HepG2 (cell line): Measurements from ENCODE around the gene EDEM3. TPM values are rescaled to one million over a fixed set of nuclear protein-coding genes. Genes with fewer than 3 reads are reported as not detected.

ENCODE experiments used
- FOXK1 ChIP-seq: sonication (generic); formaldehyde crosslinking; IDR thresholded peaks from 2 replicates; pipeline ENCODE4 v1.4.0; 2020; ENCODE audit warnings: low read depth, missing genetic modification reagents, borderline replicate concordance
- MAFG ChIP-seq: sonication (generic); formaldehyde crosslinking; IDR thresholded peaks from 2 replicates; pipeline ENCODE4 v1.5.1; 2020; ENCODE audit warnings: mild to moderate bottlenecking, missing genetic modification reagents
- ZBTB7A ChIP-seq: sonication (generic); formaldehyde crosslinking; IDR thresholded peaks from 2 replicates; pipeline ENCODE4 v1.8.0; 2022; ENCODE audit warnings: mild to moderate bottlenecking, missing genetic modification reagents
- ZNF282 ChIP-seq: fragments of 450-650 bp; IDR thresholded peaks from 2 replicates; pipeline ENCODE4 v1.6.1; 2018; ENCODE audit not compliant: partially characterized antibody
- ZNF646 ChIP-seq: sonication (generic); formaldehyde crosslinking; IDR thresholded peaks from 2 replicates; pipeline ENCODE4 v1.9.0; 2021; ENCODE audit warnings: mild to moderate bottlenecking, missing genetic modification reagents
- ZXDC ChIP-seq: sonication (generic); formaldehyde crosslinking; IDR thresholded peaks from 2 replicates; pipeline ENCODE4 v1.5.0; 2020; ENCODE audit warnings: mild to moderate bottlenecking, missing genetic modification reagents
- polyA plus RNA-seq, 8 experiments: library from polyadenylated mRNA; depleted of rRNA in 3 of 8; stranded (reverse) in 7 of 8; unstranded in 1 of 8; fragments of >200 nt; fragmentation: Illumina TruSeq in 4 of 8; extraction: Trizol in 4 of 8; gene quantifications; 2 replicates each; pipeline versions ENCODE4 v1.2.1 to v1.2.3, GENCODE V29; 2011 to 2016; ENCODE audit warnings: low read depth in 4 of 8, missing spikeins in 1 of 8, mixed read lengths in 1 of 8; ENCODE audit not compliant: insufficient read depth in 1 of 8
- total RNA-seq, 5 experiments: library from RNA; depleted of rRNA; stranded (reverse); fragments of >200 nt; fragmentation: Illumina TruSeq; extraction: Trizol; gene quantifications; 2 replicates each; pipeline ENCODE4 v1.2.3, GENCODE V29; 2016; ENCODE audit warnings: low read depth in 1 of 5
- TF ChIP-seq, protein P1 (sequence below): sonication (generic); formaldehyde crosslinking; IDR thresholded peaks from 2 replicates; pipeline ENCODE4 v1.5.0; 2020; ENCODE audit warnings: missing genetic modification reagents
- TF ChIP-seq, protein P2 (sequence below): sonication (generic); formaldehyde crosslinking; conservative IDR thresholded peaks from 2 replicates; pipeline ENCODE4 v1.4.0; 2020; ENCODE audit warnings: missing genetic modification reagents
- TF ChIP-seq, protein P3 (sequence below): sonication (generic); formaldehyde crosslinking; IDR thresholded peaks from 2 replicates; pipeline ENCODE4 v1.5.0; 2020; ENCODE audit warnings: mild to moderate bottlenecking, missing genetic modification reagents, borderline replicate concordance

The EDEM3 gene
- total and polyA plus RNA-seq, 2 of the 13 experiments (the other 11 are each of a cell fraction or from before 2014, with no cell fraction given): 13.1 to 18.2 TPM

GRCh38 chr1:184753608-184754475, 816 bp downstream of the EDEM3 start (continued):
- TF ChIP-seq, protein P1, sequence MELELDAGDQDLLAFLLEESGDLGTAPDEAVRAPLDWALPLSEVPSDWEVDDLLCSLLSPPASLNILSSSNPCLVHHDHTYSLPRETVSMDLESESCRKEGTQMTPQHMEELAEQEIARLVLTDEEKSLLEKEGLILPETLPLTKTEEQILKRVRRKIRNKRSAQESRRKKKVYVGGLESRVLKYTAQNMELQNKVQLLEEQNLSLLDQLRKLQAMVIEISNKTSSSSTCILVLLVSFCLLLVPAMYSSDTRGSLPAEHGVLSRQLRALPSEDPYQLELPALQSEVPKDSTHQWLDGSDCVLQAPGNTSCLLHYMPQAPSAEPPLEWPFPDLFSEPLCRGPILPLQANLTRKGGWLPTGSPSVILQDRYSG (CRISPR knock-in tag): 0 out of 2 replicates have a peak, but pooled peaks have one; percentile 9
- TF ChIP-seq ZNF646 (CRISPR knock-in tag) (0 out of 2 replicates have a peak, but pooled peaks have one; percentile 36), MAFG (CRISPR knock-in tag) (no peak), ZBTB7A (CRISPR knock-in tag) (peak; percentile 54; the same call in 1 of the 2 replicates), FOXK1 (peak; percentile 39; the same call in 1 of the 2 replicates), ZXDC (CRISPR knock-in tag) (0 out of 2 replicates have a peak, but pooled peaks have one; percentile 46), ZNF282 (no peak)
- TF ChIP-seq, protein P2, sequence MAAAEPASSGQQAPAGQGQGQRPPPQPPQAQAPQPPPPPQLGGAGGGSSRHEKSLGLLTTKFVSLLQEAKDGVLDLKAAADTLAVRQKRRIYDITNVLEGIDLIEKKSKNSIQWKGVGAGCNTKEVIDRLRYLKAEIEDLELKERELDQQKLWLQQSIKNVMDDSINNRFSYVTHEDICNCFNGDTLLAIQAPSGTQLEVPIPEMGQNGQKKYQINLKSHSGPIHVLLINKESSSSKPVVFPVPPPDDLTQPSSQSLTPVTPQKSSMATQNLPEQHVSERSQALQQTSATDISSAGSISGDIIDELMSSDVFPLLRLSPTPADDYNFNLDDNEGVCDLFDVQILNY (CRISPR knock-in tag): 0 out of 2 replicates have a peak, but pooled peaks have one; percentile 44
- TF ChIP-seq, protein P3, sequence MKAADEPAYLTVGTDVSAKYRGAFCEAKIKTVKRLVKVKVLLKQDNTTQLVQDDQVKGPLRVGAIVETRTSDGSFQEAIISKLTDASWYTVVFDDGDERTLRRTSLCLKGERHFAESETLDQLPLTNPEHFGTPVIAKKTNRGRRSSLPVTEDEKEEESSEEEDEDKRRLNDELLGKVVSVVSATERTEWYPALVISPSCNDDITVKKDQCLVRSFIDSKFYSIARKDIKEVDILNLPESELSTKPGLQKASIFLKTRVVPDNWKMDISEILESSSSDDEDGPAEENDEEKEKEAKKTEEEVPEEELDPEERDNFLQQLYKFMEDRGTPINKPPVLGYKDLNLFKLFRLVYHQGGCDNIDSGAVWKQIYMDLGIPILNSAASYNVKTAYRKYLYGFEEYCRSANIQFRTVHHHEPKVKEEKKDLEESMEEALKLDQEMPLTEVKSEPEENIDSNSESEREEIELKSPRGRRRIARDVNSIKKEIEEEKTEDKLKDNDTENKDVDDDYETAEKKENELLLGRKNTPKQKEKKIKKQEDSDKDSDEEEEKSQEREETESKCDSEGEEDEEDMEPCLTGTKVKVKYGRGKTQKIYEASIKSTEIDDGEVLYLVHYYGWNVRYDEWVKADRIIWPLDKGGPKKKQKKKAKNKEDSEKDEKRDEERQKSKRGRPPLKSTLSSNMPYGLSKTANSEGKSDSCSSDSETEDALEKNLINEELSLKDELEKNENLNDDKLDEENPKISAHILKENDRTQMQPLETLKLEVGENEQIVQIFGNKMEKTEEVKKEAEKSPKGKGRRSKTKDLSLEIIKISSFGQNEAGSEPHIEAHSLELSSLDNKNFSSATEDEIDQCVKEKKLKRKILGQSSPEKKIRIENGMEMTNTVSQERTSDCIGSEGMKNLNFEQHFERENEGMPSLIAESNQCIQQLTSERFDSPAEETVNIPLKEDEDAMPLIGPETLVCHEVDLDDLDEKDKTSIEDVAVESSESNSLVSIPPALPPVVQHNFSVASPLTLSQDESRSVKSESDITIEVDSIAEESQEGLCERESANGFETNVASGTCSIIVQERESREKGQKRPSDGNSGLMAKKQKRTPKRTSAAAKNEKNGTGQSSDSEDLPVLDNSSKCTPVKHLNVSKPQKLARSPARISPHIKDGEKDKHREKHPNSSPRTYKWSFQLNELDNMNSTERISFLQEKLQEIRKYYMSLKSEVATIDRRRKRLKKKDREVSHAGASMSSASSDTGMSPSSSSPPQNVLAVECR: peak; percentile 77; the same call in 1 of the 2 replicates
